ENCODE measurements around the gene UMODL1. TPM values are rescaled to one million over a fixed set of nuclear protein-coding genes. Genes with fewer than 3 reads are reported as not detected.

UMODL1 gene
- total RNA-seq, 2 experiments from 2014 or later: 0.42 to 0.49 TPM

- DNase-seq: no peak
- Mint-ChIP-seq H3K9me3 (no peaks in the 10 kb centered on the region), H3K27ac (no peak overlapping the region), H3K4me1 (ENCODE audit: low read depth) (no peaks in the 10 kb centered on the region), H3K27me3 (no peaks in the 10 kb centered on the region), H3K4me3 (no peak overlapping the region), H3K36me3 (ENCODE audit: low read depth) (no peaks in the 10 kb centered on the region)
- TF ChIP-seq CTCF (IDR thresholded peaks at IDR 0.05): no peak
- no peak for ATAC-seq (ENCODE audit: poor library complexity)
- ChIA-PET POLR2A (interaction anchor here (0.6 kb wide), 1 partner anchor 637 kb away, joined by 4 read pairs; no protein-coding TSS in a partner anchor), CTCF (no interaction called here)
- Histone ChIP-seq H3K27me3 (ENCODE audit: control insufficient read depth in 1 of 2, insufficient read depth in 2 of 2, low read length in 2 of 2) (no peaks in the 10 kb centered on the region), H3K27ac (ENCODE audit: low read depth in 1 of 2, low read length in 2 of 2) (no peak overlapping the region), H3K9me3 (ENCODE audit: control insufficient read depth in 1 of 2, insufficient read depth in 1 of 2, low read length in 2 of 2) (no peaks in the 10 kb centered on the region), H3K36me3 (ENCODE audit: insufficient read depth, low read length) (no peaks in the 10 kb centered on the region), H3K4me3 (ENCODE audit: low read length) (no peak overlapping the region), H3K4me1 (ENCODE audit: insufficient read depth, low read length) (no peaks in the 10 kb centered on the region)
- intact Hi-C loops (cut with DNase I, micrococcal nuclease): no loop called here
These were observed 32.7 kb upstream of the UMODL1 start for GRCh38 chr21:42038393-42038792.

- H3K27ac ChIP-seq (ENCODE audit: low read depth in 1 of 2, low read length in 2 of 2): no peak overlapping the region
- no peaks in the 10 kb centered on the region for H3K27me3 ChIP-seq (ENCODE audit: control insufficient read depth in 1 of 2, insufficient read depth in 2 of 2, low read length in 2 of 2)
- Mint-ChIP-seq H3K9me3 (no peaks in the 10 kb centered on the region), H3K27me3 (no peaks in the 10 kb centered on the region), H3K27ac (no peak overlapping the region), H3K36me3 (ENCODE audit: low read depth) (no peaks in the 10 kb centered on the region), H3K4me1 (ENCODE audit: low read depth) (no peaks in the 10 kb centered on the region), H3K4me3 (no peak overlapping the region)
- H3K4me3 ChIP-seq (ENCODE audit: low read length): no peak overlapping the region
- CTCF ChIA-PET: interaction anchor here (0.8 kb wide), 1 partner anchor 79 kb away, joined by 4 read pairs; no protein-coding TSS in a partner anchor
- no peak for DNase-seq
- TF ChIP-seq CTCF (IDR thresholded peaks at IDR 0.05): no peak
- intact Hi-C loops (cut with DNase I, micrococcal nuclease): no loop called here
- ATAC-seq (ENCODE audit: poor library complexity): no peak
- H3K36me3 ChIP-seq (ENCODE audit: insufficient read depth, low read length): no peaks in the 10 kb centered on the region
- POLR2A ChIA-PET: interaction anchor here (0.6 kb wide), 1 partner anchor 638 kb away, joined by 4 read pairs; no protein-coding TSS in a partner anchor
- no peaks in the 10 kb centered on the region for H3K4me1 ChIP-seq (ENCODE audit: insufficient read depth, low read length)
- no peaks in the 10 kb centered on the region for H3K9me3 ChIP-seq (ENCODE audit: control insufficient read depth in 1 of 2, insufficient read depth in 1 of 2, low read length in 2 of 2)
These were observed 32.2 kb upstream of the UMODL1 start for GRCh38 chr21:42038826-42039425.

- no peak for TF ChIP-seq CTCF (IDR thresholded peaks at IDR 0.05)
- H3K4me1 Mint-ChIP-seq (ENCODE audit: low read depth): no peaks in the 10 kb centered on the region
- H3K4me1 ChIP-seq (ENCODE audit: insufficient read depth, low read length): no peaks in the 10 kb centered on the region
- H3K36me3 Mint-ChIP-seq (ENCODE audit: low read depth): no peaks in the 10 kb centered on the region
- H3K27me3 Mint-ChIP-seq: no peaks in the 10 kb centered on the region
- no peaks in the 10 kb centered on the region for H3K9me3 ChIP-seq (ENCODE audit: control insufficient read depth in 1 of 2, insufficient read depth in 1 of 2, low read length in 2 of 2)
- H3K4me3 Mint-ChIP-seq: no peak overlapping the region
- H3K4me3 ChIP-seq (ENCODE audit: low read length): no peak overlapping the region
- no peaks in the 10 kb centered on the region for H3K27me3 ChIP-seq (ENCODE audit: control insufficient read depth in 1 of 2, insufficient read depth in 2 of 2, low read length in 2 of 2)
- DNase-seq (no peak), ATAC-seq (ENCODE audit: poor library complexity) (no peak)
- intact Hi-C loops (cut with DNase I, micrococcal nuclease): no loop called here
- no peak overlapping the region for H3K27ac ChIP-seq (ENCODE audit: low read depth in 1 of 2, low read length in 2 of 2)
- no peak overlapping the region for H3K27ac Mint-ChIP-seq
- no peaks in the 10 kb centered on the region for H3K9me3 Mint-ChIP-seq
- ChIA-PET CTCF (interaction anchor here (0.8 to 1.3 kb wide), 2 partner anchors 68 to 78 kb away, joined by 3 to 4 read pairs; no protein-coding TSS in a partner anchor), POLR2A (interaction anchor here (0.9 kb wide), 1 partner anchor 22 kb away, joined by 4 read pairs; no protein-coding TSS in a partner anchor)
- H3K36me3 ChIP-seq (ENCODE audit: insufficient read depth, low read length): no peaks in the 10 kb centered on the region
These were observed 31.6 kb upstream of the UMODL1 start for GRCh38 chr21:42039470-42039901.

All from CD4-positive, alpha-beta T cell (primary cell).